ENCODE results near the gene LONRF2. TPM values are rescaled to one million over a fixed set of nuclear protein-coding genes. Genes with fewer than 3 reads are reported as not detected.
A peak's percentile ranks its signal among the peaks of the same experiment; 100 is the strongest.

LONRF2 gene
- total RNA-seq, 1 donor from 2014 or later = 1.3 TPM

- DNase-seq (ENCODE audit: low read depth) = no peak
- no peak overlapping the region for H3K4me3 ChIP-seq (ENCODE audit: low read depth, low read length)
- TF ChIP-seq CTCF (conservative IDR thresholded peaks at IDR 0.05; ENCODE audit: low read depth, low read length) = no peak
Measured at GRCh38 chr2:100301881-100302584, 20.3 kb downstream of the LONRF2 start.

- no peak for DNase-seq (ENCODE audit: low read depth)
- no peak for TF ChIP-seq CTCF (conservative IDR thresholded peaks at IDR 0.05; ENCODE audit: low read depth, low read length)
- H3K4me3 ChIP-seq (ENCODE audit: low read depth, low read length) = no peak overlapping the region
Measured at GRCh38 chr2:100299548-100299947, 22.8 kb downstream of the LONRF2 start.

- DNase-seq (ENCODE audit: low read depth) = no peak
- TF ChIP-seq CTCF (conservative IDR thresholded peaks at IDR 0.05; ENCODE audit: low read depth, low read length) = no peak
- H3K4me3 ChIP-seq (ENCODE audit: low read depth, low read length) = no peak overlapping the region
Measured at GRCh38 chr2:100297511-100297910, 24.8 kb downstream of the LONRF2 start.

GRCh38 chr2:100294162-100294497, 28.2 kb downstream of the LONRF2 start:
- DNase-seq (ENCODE audit: low read depth) = no peak
- no peak overlapping the region for H3K4me3 ChIP-seq (ENCODE audit: low read depth, low read length)
- no peak for TF ChIP-seq CTCF (conservative IDR thresholded peaks at IDR 0.05; ENCODE audit: low read depth, low read length)

GRCh38 chr2:100293341-100294161, 28.8 kb downstream of the LONRF2 start:
- no peak overlapping the region for H3K4me3 ChIP-seq (ENCODE audit: low read depth, low read length)
- DNase-seq (ENCODE audit: low read depth) = no peak
- no peak for TF ChIP-seq CTCF (conservative IDR thresholded peaks at IDR 0.05; ENCODE audit: low read depth, low read length)

GRCh38 chr2:100292022-100292580, 30.2 kb downstream of the LONRF2 start:
- no peak overlapping the region for H3K4me3 ChIP-seq (ENCODE audit: low read depth, low read length)
- peak; percentile 26 for TF ChIP-seq CTCF (conservative IDR thresholded peaks at IDR 0.05; ENCODE audit: low read depth, low read length)
- peak; percentile 71 for DNase-seq (ENCODE audit: low read depth)

Data from epithelial cell of proximal tubule (primary cell).